ENCODE measurements around the gene LATS2. TPM values are rescaled to one million over a fixed set of nuclear protein-coding genes. Genes with fewer than 3 reads are reported as not detected.
A peak's percentile ranks its signal among the peaks of the same experiment; 100 is the strongest.

The LATS2 gene
- total RNA-seq, 2 experiments from 2014 or later: 6.2 to 6.5 TPM

- TF ChIP-seq CTCF (IDR thresholded peaks at IDR 0.05): no peak
- intact Hi-C loops (cut with DNase I, micrococcal nuclease): no loop called here
- Mint-ChIP-seq H3K9me3 (no peaks in the 10 kb centered on the region), H3K27me3 (peaks cover 8% of the 10 kb centered on the region), H3K27ac (no peak overlapping the region), H3K4me3 (no peak overlapping the region), H3K4me1 (ENCODE audit: low read depth) (peaks cover 13% of the 10 kb centered on the region), H3K36me3 (ENCODE audit: low read depth) (no peaks in the 10 kb centered on the region)
- H3K9me3 ChIP-seq (ENCODE audit: control insufficient read depth in 1 of 2, insufficient read depth in 1 of 2, low read length in 2 of 2): no peaks in the 10 kb centered on the region
- H3K27me3 ChIP-seq (ENCODE audit: control insufficient read depth in 1 of 2, insufficient read depth in 2 of 2, low read length in 2 of 2): no peaks in the 10 kb centered on the region
- DNase-seq (peak in 2 of 14 experiments; percentile 46 to 52), ATAC-seq (ENCODE audit: poor library complexity) (no peak)
- no peak overlapping the region for H3K27ac ChIP-seq (ENCODE audit: low read depth in 1 of 2, low read length in 2 of 2)
- H3K4me1 ChIP-seq (ENCODE audit: insufficient read depth, low read length): peaks cover 2% of the 10 kb centered on the region
- H3K36me3 ChIP-seq (ENCODE audit: insufficient read depth, low read length): no peaks in the 10 kb centered on the region
- ChIA-PET POLR2A (no interaction called here), CTCF (no interaction called here)
- no peak overlapping the region for H3K4me3 ChIP-seq (ENCODE audit: low read length)
Measured at GRCh38 chr13:21069561-21070004, 8.2 kb upstream of the LATS2 start.

- no peaks in the 10 kb centered on the region for H3K9me3 ChIP-seq (ENCODE audit: control insufficient read depth in 1 of 2, insufficient read depth in 1 of 2, low read length in 2 of 2)
- peaks cover 5% of the 10 kb centered on the region for H3K4me1 Mint-ChIP-seq (ENCODE audit: low read depth)
- no peak overlapping the region for H3K4me3 ChIP-seq (ENCODE audit: low read length)
- ATAC-seq (ENCODE audit: poor library complexity) (no peak), DNase-seq (no peak)
- intact Hi-C loops (cut with DNase I, micrococcal nuclease): no loop called here
- ChIA-PET POLR2A (no interaction called here), CTCF (no interaction called here)
- peaks cover 3% of the 10 kb centered on the region for H3K27me3 Mint-ChIP-seq
- H3K27me3 ChIP-seq (ENCODE audit: control insufficient read depth in 1 of 2, insufficient read depth in 2 of 2, low read length in 2 of 2): peaks cover 0 to 6% of the 10 kb centered on the region in 2 experiments
- no peak overlapping the region for H3K27ac ChIP-seq (ENCODE audit: low read depth in 1 of 2, low read length in 2 of 2)
- no peaks in the 10 kb centered on the region for H3K9me3 Mint-ChIP-seq
- H3K36me3 Mint-ChIP-seq (ENCODE audit: low read depth): no peaks in the 10 kb centered on the region
- H3K27ac Mint-ChIP-seq: no peak overlapping the region
- H3K36me3 ChIP-seq (ENCODE audit: insufficient read depth, low read length): no peaks in the 10 kb centered on the region
- no peak overlapping the region for H3K4me3 Mint-ChIP-seq
- no peaks in the 10 kb centered on the region for H3K4me1 ChIP-seq (ENCODE audit: insufficient read depth, low read length)
- no peak for TF ChIP-seq CTCF (IDR thresholded peaks at IDR 0.05)
Measured at GRCh38 chr13:21067848-21068247, 6.5 kb upstream of the LATS2 start.

DNA sequence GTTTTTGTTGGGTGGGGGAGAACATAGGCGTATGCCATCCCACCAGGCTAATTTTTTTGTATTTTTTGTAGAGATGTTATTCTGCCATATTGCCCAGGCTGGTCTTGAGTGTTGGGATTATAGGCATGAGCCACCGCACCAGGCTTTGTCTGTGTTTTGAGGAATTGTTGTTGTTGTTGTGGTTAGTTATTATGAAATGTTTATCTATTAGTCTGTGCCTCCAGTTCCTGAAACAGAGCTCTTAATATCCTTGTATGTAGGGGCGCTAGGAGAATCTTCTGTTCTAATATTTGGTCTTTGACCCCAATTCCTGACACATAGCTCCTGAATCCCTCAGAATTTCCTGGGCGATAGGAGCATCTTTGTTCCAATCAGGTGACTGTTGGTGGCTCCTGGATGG is 5.6 kb upstream of the LATS2 start:
- ATAC-seq (ENCODE audit: poor library complexity): no peak
- Mint-ChIP-seq H3K36me3 (ENCODE audit: low read depth) (no peaks in the 10 kb centered on the region), H3K4me3 (no peak overlapping the region), H3K9me3 (no peaks in the 10 kb centered on the region), H3K4me1 (ENCODE audit: low read depth) (peaks cover 2% of the 10 kb centered on the region), H3K27me3 (peaks cover 10% of the 10 kb centered on the region), H3K27ac (no peak overlapping the region)
- H3K4me3 ChIP-seq (ENCODE audit: low read length): no peak overlapping the region
- H3K36me3 ChIP-seq (ENCODE audit: insufficient read depth, low read length): no peaks in the 10 kb centered on the region
- ChIA-PET CTCF (no interaction called here), POLR2A (interaction anchor here (0.5 to 0.6 kb wide), 2 partner anchors 347 to 604 kb away, joined by 3 read pairs; partner anchors contain the start of gene FGF9)
- no peak overlapping the region for H3K27ac ChIP-seq (ENCODE audit: low read depth in 1 of 2, low read length in 2 of 2)
- peaks cover 2 to 6% of the 10 kb centered on the region in 2 experiments for H3K27me3 ChIP-seq (ENCODE audit: control insufficient read depth in 1 of 2, insufficient read depth in 2 of 2, low read length in 2 of 2)
- no peaks in the 10 kb centered on the region for H3K9me3 ChIP-seq (ENCODE audit: control insufficient read depth in 1 of 2, insufficient read depth in 1 of 2, low read length in 2 of 2)
- H3K4me1 ChIP-seq (ENCODE audit: insufficient read depth, low read length): no peaks in the 10 kb centered on the region
- DNase-seq: no peak
- intact Hi-C loops (cut with DNase I, micrococcal nuclease): no loop called here
- TF ChIP-seq CTCF (IDR thresholded peaks at IDR 0.05): no peak
